DOHH2 (cell line): Measurements from ENCODE around the gene DOP1A.

ENCODE experiments used
- CTCF ChIP-seq: fragments of 200-600 bp; sonication (generic); IDR thresholded peaks from one replicate; pipeline ENCODE4 v1.5.1; 2014; ENCODE audit warnings: antibody characterized with exemption, mild to moderate bottlenecking, low read depth, low read length; ENCODE audit not compliant: poor library complexity, severe bottlenecking
- EZH2phosphoT487 ChIP-seq: fragments of 200-600 bp; sonication (generic); IDR thresholded peaks from 2 replicates; pipeline ENCODE4 v1.6.1; 2017; ENCODE audit warnings: borderline replicate concordance, mild to moderate bottlenecking, antibody characterized with exemption, low read length, moderate library complexity, mixed read lengths

DNA sequence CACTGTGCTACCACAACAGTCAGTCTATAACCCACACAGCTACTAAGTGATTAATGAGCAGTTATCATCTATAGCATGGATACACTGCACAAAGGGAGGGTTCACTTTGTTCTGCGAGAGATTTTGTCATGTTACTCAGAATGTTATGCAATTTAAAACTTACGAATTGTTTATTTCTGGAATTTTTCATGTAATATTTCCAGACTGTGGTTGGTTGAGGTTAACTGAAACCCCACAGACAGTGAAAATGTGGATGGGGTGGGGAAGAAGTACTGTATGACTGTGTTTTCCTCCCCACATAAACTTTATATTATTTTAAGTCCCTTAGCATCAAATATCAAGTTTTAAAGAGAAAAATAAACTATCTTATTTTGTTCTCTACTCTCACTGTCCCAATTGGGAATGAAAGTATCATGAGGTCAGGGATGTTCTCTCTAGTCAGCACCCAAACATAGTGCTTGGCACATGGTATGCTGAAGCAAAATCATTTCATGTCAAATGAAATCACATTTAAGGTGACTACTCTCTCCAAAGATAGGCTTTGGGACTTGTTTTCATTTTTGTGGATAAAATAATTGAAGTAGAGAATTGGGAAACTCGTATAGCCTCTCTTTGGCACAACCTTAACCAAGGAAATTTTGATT is 25.4 kb downstream of the DOP1A start:
- TF ChIP-seq CTCF (no peak), EZH2phosphoT487 (no peak)
